HL-60 (cell line): Measurements from ENCODE around the gene CMYA5.
"Not testable (repeated sequence)": the region's sequence is repeated elsewhere in the genome, so short reads cannot be mapped to it uniquely, and the experiment has no call there.

ENCODE experiments used
- DNase-seq, 2 experiments: peaks; one replicate each; pipeline ENCODE4 v3.0.0-alpha.2; 2010 to 2020; ENCODE audit warnings: low read depth in 1 of 2, low spot score in 1 of 2
- H3K27ac ChIP-seq: fragments of 250-450 bp; sonication (Bioruptor Pico); replicated peaks from 2 replicates; pipeline ENCODE4 v1.5.1; 2020; ENCODE audit warnings: mild to moderate bottlenecking, moderate library complexity
- H3K27me3 ChIP-seq: fragments of 250-450 bp; sonication (Bioruptor Pico); 2 replicates; pipeline ENCODE4 v1.5.1; 2021; ENCODE audit warnings: mild to moderate bottlenecking, moderate library complexity; ENCODE audit not compliant: insufficient read depth, poor library complexity, severe bottlenecking
- H3K4me3 ChIP-seq: replicated peaks from 2 replicates; pipeline ENCODE4 v1.5.1; 2011; ENCODE audit warnings: mild to moderate bottlenecking, control low read depth, low read length; ENCODE audit not compliant: insufficient read depth
- GABPA ChIP-seq: IDR thresholded peaks from 2 replicates; pipeline ENCODE4 v1.6.1; 2012; ENCODE audit warnings: low read depth
- POLR2AphosphoS5 ChIP-seq: IDR thresholded peaks from 2 replicates; pipeline ENCODE4 v1.6.1; 2012; ENCODE audit warnings: low read depth
- REST ChIP-seq: IDR thresholded peaks from 2 replicates; pipeline ENCODE4 v1.6.1; 2012; ENCODE audit warnings: low read depth; ENCODE audit not compliant: insufficient replicate concordance
- SPI1 ChIP-seq: IDR thresholded peaks from 2 replicates; pipeline ENCODE4 v1.6.1; 2012; ENCODE audit warnings: low read depth, mild to moderate bottlenecking, borderline replicate concordance
- TF ChIP-seq, protein P1 (sequence below): IDR thresholded peaks from one replicate; pipeline ENCODE4 v1.5.1; 2011; ENCODE audit warnings: low read length, control low read depth, inconsistent platforms; ENCODE audit not compliant: insufficient read depth

The CMYA5 gene

GRCh38 chr5:79762929-79763328, 73.3 kb downstream of the CMYA5 start:
- no peak for TF ChIP-seq GABPA
- no peak for TF ChIP-seq SPI1
- no peak for TF ChIP-seq REST
- TF ChIP-seq POLR2AphosphoS5 = no peak
- TF ChIP-seq, protein P1, sequence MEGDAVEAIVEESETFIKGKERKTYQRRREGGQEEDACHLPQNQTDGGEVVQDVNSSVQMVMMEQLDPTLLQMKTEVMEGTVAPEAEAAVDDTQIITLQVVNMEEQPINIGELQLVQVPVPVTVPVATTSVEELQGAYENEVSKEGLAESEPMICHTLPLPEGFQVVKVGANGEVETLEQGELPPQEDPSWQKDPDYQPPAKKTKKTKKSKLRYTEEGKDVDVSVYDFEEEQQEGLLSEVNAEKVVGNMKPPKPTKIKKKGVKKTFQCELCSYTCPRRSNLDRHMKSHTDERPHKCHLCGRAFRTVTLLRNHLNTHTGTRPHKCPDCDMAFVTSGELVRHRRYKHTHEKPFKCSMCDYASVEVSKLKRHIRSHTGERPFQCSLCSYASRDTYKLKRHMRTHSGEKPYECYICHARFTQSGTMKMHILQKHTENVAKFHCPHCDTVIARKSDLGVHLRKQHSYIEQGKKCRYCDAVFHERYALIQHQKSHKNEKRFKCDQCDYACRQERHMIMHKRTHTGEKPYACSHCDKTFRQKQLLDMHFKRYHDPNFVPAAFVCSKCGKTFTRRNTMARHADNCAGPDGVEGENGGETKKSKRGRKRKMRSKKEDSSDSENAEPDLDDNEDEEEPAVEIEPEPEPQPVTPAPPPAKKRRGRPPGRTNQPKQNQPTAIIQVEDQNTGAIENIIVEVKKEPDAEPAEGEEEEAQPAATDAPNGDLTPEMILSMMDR = no peak
- Histone ChIP-seq H3K4me3 (no peak overlapping the region), H3K27me3 (no peaks in the 10 kb centered on the region), H3K27ac (no peak overlapping the region)
- no peak for DNase-seq

DNA sequence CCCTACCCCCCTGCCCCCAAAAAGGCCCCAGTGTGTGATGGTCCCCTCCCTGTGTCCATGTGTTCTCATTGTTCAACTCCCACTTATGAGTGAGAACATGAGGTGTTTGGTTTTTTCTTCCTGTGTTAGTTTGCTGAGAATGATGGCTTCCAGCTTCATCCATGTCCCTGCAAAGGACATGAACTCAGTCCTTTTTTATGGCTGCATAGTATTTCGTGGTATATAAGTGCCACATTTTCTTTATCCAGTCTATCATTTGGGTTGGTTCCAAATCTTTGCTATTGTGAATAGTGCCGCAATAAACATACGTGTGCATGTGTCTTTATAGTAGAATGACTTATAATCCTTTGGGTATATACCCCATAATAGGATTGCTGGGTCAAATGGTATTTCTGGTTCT, 74.5 kb downstream of the CMYA5 start:
- not testable (repeated sequence) for DNase-seq, H3K27me3 ChIP-seq, H3K27ac ChIP-seq, H3K4me3 ChIP-seq

DNA sequence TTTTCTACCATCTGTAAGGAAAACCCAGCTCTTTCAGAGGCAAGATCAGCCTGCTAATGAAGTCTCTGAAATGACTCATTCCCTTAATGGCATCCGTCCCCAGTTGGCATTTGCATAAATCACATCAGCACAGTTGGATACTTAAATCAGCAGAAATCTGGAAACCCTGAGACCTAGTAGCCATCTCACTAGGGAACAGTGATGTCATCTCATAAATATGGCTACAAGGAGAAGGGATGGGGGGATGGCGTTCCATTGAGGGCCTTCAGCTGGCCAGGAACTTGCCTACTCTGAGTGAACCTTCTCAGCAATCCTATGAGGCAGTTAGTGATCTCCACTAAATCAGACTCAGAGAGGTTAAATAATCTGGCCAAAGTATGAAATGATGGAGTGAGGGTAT, 81.8 kb downstream of the CMYA5 start:
- Histone ChIP-seq H3K27me3 (no peaks in the 10 kb centered on the region), H3K27ac (no peak overlapping the region), H3K4me3 (no peak overlapping the region)
- TF ChIP-seq SPI1 (no peak), GABPA (no peak), REST (no peak), POLR2AphosphoS5 (no peak)
- TF ChIP-seq, protein P1 = no peak
- DNase-seq = no peak

- Histone ChIP-seq H3K4me3 (no peak overlapping the region), H3K27me3 (no peaks in the 10 kb centered on the region), H3K27ac (no peak overlapping the region)
- TF ChIP-seq GABPA = no peak
- TF ChIP-seq POLR2AphosphoS5 = no peak
- no peak for TF ChIP-seq REST
- no peak for TF ChIP-seq SPI1
- TF ChIP-seq, protein P1 = no peak
- DNase-seq = no peak
These were observed 83.0 kb downstream of the CMYA5 start for GRCh38 chr5:79772651-79773050.
